HepG2 (cell line): Measurements from ENCODE around the gene DPP6. TPM values are rescaled to one million over a fixed set of nuclear protein-coding genes. Genes with fewer than 3 reads are reported as not detected.

Source experiments
- ATAC-seq: fragments of 200-7000 bp; cut with Tn5 transposase; 3 replicates; pipeline ENCODE4 v1.9.1; 2020; ENCODE audit warnings: mild to moderate bottlenecking, moderate library complexity
- BruUV-seq: library from RNA; stranded (reverse); fragments of 400-500 nt; replicated peaks from 2 replicates; lab custom pipeline; 2021; lab: Mats Ljungman, UMichigan
- CTCF ChIA-PET: fragments of 300-600 bp; formaldehyde crosslinking; extraction: SDS; loops from one replicate; lab custom pipeline; 2021; ENCODE audit warnings: low total read pairs, inconsistent platforms, low intra/inter-chr PET ratio; lab: Yijun Ruan, JAX
- POLR2A ChIA-PET: fragments of 350-600 bp; sonication (Branson Sonifier 250); formaldehyde crosslinking; loops from one replicate; lab custom pipeline; 2020; ENCODE audit warnings: antibody characterized with exemption, inconsistent platforms; lab: Yijun Ruan, JAX
- DNase-seq: peaks from one replicate; pipeline ENCODE4 v3.0.0-alpha.2; 2015; ENCODE audit warnings: low spot score
- FAIRE-seq: peaks from 3 replicates; lab custom pipeline; 2011; peaks lifted over from hg19 to GRCh38; lab: Jason Lieb, UNC
- H2AFZ ChIP-seq: one replicate; pipeline ENCODE4 v1.6.1; 2011; ENCODE audit warnings: low read length, inconsistent platforms
- H3K27ac ChIP-seq: fragments of 300-600 bp; 3 replicates; pipeline ENCODE4 v1.8.0; 2011; ENCODE audit warnings: mixed run types, mild to moderate bottlenecking, mixed read lengths, low read length, inconsistent platforms; ENCODE audit not compliant: insufficient read depth; ENCODE audit errors: extremely low read length
- H3K27me3 ChIP-seq, 2 experiments: fragments of 200-600 bp in 1 of 2; 2 replicates in 1 of 2; 3 replicates in 1 of 2; pipeline versions ENCODE4 v1.6.0 to v1.8.0; 2011; ENCODE audit warnings: low read length in 2 of 2, mild to moderate bottlenecking in 2 of 2, moderate library complexity in 2 of 2, inconsistent platforms in 1 of 2; ENCODE audit not compliant: insufficient read depth in 2 of 2, control insufficient read depth in 1 of 2
- H3K36me3 ChIP-seq, 2 experiments: fragments of 200-600 bp in 1 of 2; replicated peaks in 1 of 2; 2 replicates in 1 of 2; 3 replicates in 1 of 2; pipeline versions ENCODE4 v1.5.1 to v1.8.0; 2011; ENCODE audit warnings: low read length in 2 of 2, inconsistent platforms in 1 of 2; ENCODE audit not compliant: insufficient read depth in 2 of 2, control insufficient read depth in 1 of 2
- H3K4me1 ChIP-seq: 2 replicates; pipeline ENCODE4 v1.5.1; 2012; ENCODE audit warnings: low read length, inconsistent platforms; ENCODE audit not compliant: insufficient read depth
- H3K4me2 ChIP-seq: 2 replicates; pipeline ENCODE4 v1.6.0; 2011; ENCODE audit warnings: low read depth, low read length, inconsistent platforms
- H3K4me3 ChIP-seq, 3 experiments: fragments of 200-600 bp in 1 of 3; sonication (generic), shearing (Covaris generic) in 1 of 3; replicated peaks in 1 of 3; 2 replicates each; pipeline ENCODE4 v1.5.1; 2011 to 2016; ENCODE audit warnings: low read length in 3 of 3, inconsistent platforms in 2 of 3, low read depth in 2 of 3, mild to moderate bottlenecking in 2 of 3, control low read depth in 1 of 3, mixed read lengths in 1 of 3; ENCODE audit not compliant: insufficient read depth in 1 of 3
- H3K79me2 ChIP-seq: one replicate; pipeline ENCODE4 v1.6.1; 2011; ENCODE audit warnings: low read length, inconsistent platforms; ENCODE audit not compliant: insufficient read depth
- H3K9ac ChIP-seq: 2 replicates; pipeline ENCODE4 v1.6.0; 2011; ENCODE audit warnings: mild to moderate bottlenecking, low read depth, low read length, inconsistent platforms; ENCODE audit not compliant: insufficient read depth
- H3K9me3 ChIP-seq: 2 replicates; pipeline ENCODE4 v1.5.1; 2012; ENCODE audit warnings: mild to moderate bottlenecking, low read length
- H4K20me1 ChIP-seq: 2 replicates; pipeline ENCODE4 v1.6.0; 2011; ENCODE audit warnings: inconsistent platforms, mild to moderate bottlenecking, low read length, moderate library complexity; ENCODE audit not compliant: insufficient read depth
- MNT ChIP-seq: fragments of 450-650 bp; IDR thresholded peaks from 2 replicates; pipeline ENCODE4 v1.6.1; 2016
- POLR2A ChIP-seq, 2 experiments: IDR thresholded peaks; 2 replicates each; pipeline ENCODE4 v1.6.1; 2011; ENCODE audit warnings: low read depth in 2 of 2, low read length in 2 of 2, mild to moderate bottlenecking in 1 of 2, moderate library complexity in 1 of 2; ENCODE audit not compliant: insufficient read depth in 1 of 2
- ZNF616 ChIP-seq: sonication (generic); formaldehyde crosslinking; IDR thresholded peaks from 2 replicates; pipeline ENCODE4 v1.5.0; 2020; ENCODE audit warnings: low read depth, mild to moderate bottlenecking, missing genetic modification reagents
- WGBS: methylation state at CpG from one replicate; pipeline ENCODE4 v1.1.6; 2017; ENCODE audit warnings: low lambda C conversion rate; 5-methylcytosine and 5-hydroxymethylcytosine counted together
- in situ Hi-C: cut with HindIII; loops from 2 replicates; pipeline ENCODE4 v1.10.0; 2017; ENCODE audit warnings: low pct_unique_long_range_greater_than_20kb; ENCODE audit not compliant: extremely low pct_ligation_motif_present
- intact Hi-C: fragments of 100-400 bp; cut with micrococcal nuclease; formaldehyde crosslinking; loops from one replicate; pipeline ENCODE4 v1.10.0; 2022; ENCODE audit not compliant: unreplicated experiment
- polyA plus RNA-seq, 8 experiments: library from polyadenylated mRNA; depleted of rRNA in 3 of 8; stranded (reverse) in 7 of 8; unstranded in 1 of 8; fragments of >200 nt; fragmentation: Illumina TruSeq in 4 of 8; extraction: Trizol in 4 of 8; gene quantifications; 2 replicates each; pipeline versions ENCODE4 v1.2.1 to v1.2.3, GENCODE V29; 2011 to 2016; ENCODE audit warnings: low read depth in 4 of 8, missing spikeins in 1 of 8, mixed read lengths in 1 of 8; ENCODE audit not compliant: insufficient read depth in 1 of 8
- total RNA-seq, 5 experiments: library from RNA; depleted of rRNA; stranded (reverse); fragments of >200 nt; fragmentation: Illumina TruSeq; extraction: Trizol; gene quantifications; 2 replicates each; pipeline ENCODE4 v1.2.3, GENCODE V29; 2016; ENCODE audit warnings: low read depth in 1 of 5

Gene DPP6
- total and polyA plus RNA-seq, 2 of the 13 experiments (the other 11 are each of a cell fraction or from before 2014, with no cell fraction given): not detected

- no peaks in the 10 kb centered on the region for H3K36me3 ChIP-seq
- no peak overlapping the region for H3K27ac ChIP-seq
- H3K4me2 ChIP-seq: no peak overlapping the region
- DNase-seq (no peak), ATAC-seq (no peak), FAIRE-seq (no peak)
- ChIA-PET POLR2A (no interaction called here), CTCF (no interaction called here)
- H3K9me3 ChIP-seq: no peaks in the 10 kb centered on the region
- in situ Hi-C loops: no loop called here
- no peaks in the 10 kb centered on the region for H3K79me2 ChIP-seq
- TF ChIP-seq POLR2A (IDR thresholded peaks at IDR 0.05; ENCODE audit: insufficient read depth in 1 of 2, low read depth in 2 of 2, low read length in 2 of 2) (no peak), MNT (peak; percentile 95)
- peaks cover 0 to 3% of the 10 kb centered on the region in 2 experiments; a peak in 1 of 5 replicates for H3K27me3 ChIP-seq
- no peak overlapping the region for H3K4me3 ChIP-seq
- BruUV-seq: no TSS peak
- no peaks in the 10 kb centered on the region for H4K20me1 ChIP-seq
- intact Hi-C loops: no loop called here
- H3K9ac ChIP-seq: no peak overlapping the region
- 13% methylated on average over 6 of the region's 6 CpGs for WGBS
- no peaks in the 10 kb centered on the region for H3K4me1 ChIP-seq
- no peak overlapping the region for H2AFZ ChIP-seq
Observed at GRCh38 chr7:154480817-154481216, 428.6 kb downstream of the DPP6 start.

GRCh38 chr7:154482863-154483262, 430.7 kb downstream of the DPP6 start:
- intact Hi-C loops: no loop called here
- WGBS: 30% methylated on average over 11 of the region's 11 CpGs
- no peaks in the 10 kb centered on the region for H3K9me3 ChIP-seq

More at GRCh38 chr7:154482863-154483262, 430.7 kb downstream of the DPP6 start:
- Histone ChIP-seq H3K27ac (no peak overlapping the region), H3K4me1 (no peaks in the 10 kb centered on the region), H3K9ac (no peak overlapping the region), H3K79me2 (no peaks in the 10 kb centered on the region), H3K36me3 (no peaks in the 10 kb centered on the region), H4K20me1 (no peaks in the 10 kb centered on the region), H3K4me2 (no peak overlapping the region), H3K27me3 (no peaks in the 10 kb centered on the region), H3K4me3 (no peak overlapping the region), H2AFZ (no peak overlapping the region)
- FAIRE-seq (no peak), DNase-seq (no peak), ATAC-seq (no peak)
- in situ Hi-C loops: no loop called here
- ChIA-PET CTCF (no interaction called here), POLR2A (no interaction called here)
- no TSS peak for BruUV-seq
- no peak for TF ChIP-seq ZNF616 (CRISPR knock-in tag)
